K562 treated with DMSO at 1 percent for 12 hours (cell line): ENCODE measurements around the gene TMEM95. TPM values are rescaled to one million over a fixed set of nuclear protein-coding genes. Genes with fewer than 3 reads are reported as not detected.

ENCODE experiments used
- total RNA-seq: library from RNA; unstranded; fragments of 300-600 nt; gene quantifications from 2 replicates; pipeline ENCODE4 v1.2.3, GENCODE V29; 2022; ENCODE audit not compliant: insufficient read depth

The TMEM95 gene
- total RNA-seq, result not detected in 2 replicates

GRCh38 chr17:7355053-7355452, at the start of gene TMEM95:
TSS of gene TMEM95 (plus strand) at chr17:7355156. CDS start at chr17:7355205, 49 bp downstream.

GRCh38 chr17:7306911-7307685, 47.9 kb upstream of the TMEM95 start, which contains the start of gene EIF5A:
TSS of gene EIF5A (plus strand) at chr17:7307628. CDS start at chr17:7309636, 2,008 bp downstream.

GRCh38 chr17:7314719-7315569, 40.0 kb upstream of the TMEM95 start, which contains the start of gene GPS2:
TSS of gene GPS2 (minus strand) at chr17:7315360. CDS start at chr17:7315052, 308 bp downstream.

GRCh38 chr17:7328840-7329373, 26.0 kb upstream of the TMEM95 start, which contains the start of gene NEURL4:
TSS of gene NEURL4 (minus strand) at chr17:7329335. CDS start at chr17:7329312, 23 bp downstream.

GRCh38 chr17:7336240-7337175, 18.4 kb upstream of the TMEM95 start, which contains the start of gene ACAP1:
TSS of gene ACAP1 (plus strand) at chr17:7336529. CDS start at chr17:7336735, 206 bp downstream.

GRCh38 chr17:7351665-7352502, 3.1 kb upstream of the TMEM95 start, which contains the start of gene KCTD11:
TSS of gene KCTD11 (plus strand) at chr17:7352162.

GRCh38 chr17:7380855-7381683, 26.1 kb downstream of the TMEM95 start, which contains the start of gene TNK1:
TSS of gene TNK1 (plus strand) at chr17:7381089. CDS start at chr17:7382927, 1,838 bp downstream.

GRCh38 chr17:7394452-7395191, 39.7 kb downstream of the TMEM95 start, which contains the start of gene PLSCR3:
TSS of gene PLSCR3 (minus strand) at chr17:7394525. CDS start at chr17:7394110, 415 bp downstream.

GRCh38 chr17:7403977-7404736, 49.2 kb downstream of the TMEM95 start, which contains the start of gene TMEM256:
TSS of gene TMEM256 (minus strand) at chr17:7404097. CDS start at chr17:7404084, 13 bp downstream.

Other genes with a start within 250 kb of the TMEM95 start
- gene ASGR2, start 240.3 kb upstream of the TMEM95 start, total RNA-seq, result not detected in 2 replicates
- not detected in 2 replicates for gene ASGR1, start 175.8 kb upstream of the TMEM95 start, total RNA-seq
- gene DLG4, start 135.3 kb upstream of the TMEM95 start, total RNA-seq, result 2.6 and 2.8 TPM in 2 replicates
- 256 and 286 TPM in 2 replicates for gene ACADVL, start 135.2 kb upstream of the TMEM95 start, total RNA-seq
- gene DVL2, start 120.6 kb upstream of the TMEM95 start, total RNA-seq, result 32.1 and 61.1 TPM in 2 replicates
- gene PHF23, start 115.7 kb upstream of the TMEM95 start, total RNA-seq, result 23.0 and 29.8 TPM in 2 replicates
- 233 and 263 TPM in 2 replicates for gene GABARAP, start 112.7 kb upstream of the TMEM95 start, total RNA-seq
- 60.4 and 70.5 TPM in 2 replicates for gene CTDNEP1, start 103.4 kb upstream of the TMEM95 start, total RNA-seq
- gene ELP5, start 102.9 kb upstream of the TMEM95 start, total RNA-seq, result 55.2 and 59.1 TPM in 2 replicates
- 15.9 and 34.5 TPM in 2 replicates for gene CLDN7, start 92.7 kb upstream of the TMEM95 start, total RNA-seq
- gene SLC2A4, start 73.4 kb upstream of the TMEM95 start, total RNA-seq, result not detected in 2 replicates
- gene YBX2, start 60.5 kb upstream of the TMEM95 start, total RNA-seq, result not detected in 2 replicates
- 279 and 294 TPM in 2 replicates for gene EIF5A, start 47.5 kb upstream of the TMEM95 start, total RNA-seq
- gene GPS2, start 39.8 kb upstream of the TMEM95 start, total RNA-seq, result 43.1 and 74.6 TPM in 2 replicates
- 7.2 and 16.1 TPM in 2 replicates for gene NEURL4, start 25.8 kb upstream of the TMEM95 start, total RNA-seq
- gene ACAP1, start 18.6 kb upstream of the TMEM95 start, total RNA-seq, result 2.4 and 3.7 TPM in 2 replicates
- gene KCTD11, start 3.0 kb upstream of the TMEM95 start, total RNA-seq, result 4.2 and 6.3 TPM in 2 replicates
- 4.7 and 6.0 TPM in 2 replicates for gene TNK1, start 25.9 kb downstream of the TMEM95 start, total RNA-seq
- gene PLSCR3, start 39.4 kb downstream of the TMEM95 start, total RNA-seq, result 7.2 and 9.4 TPM in 2 replicates
- 43.4 and 76.9 TPM in 2 replicates for gene TMEM256, start 48.9 kb downstream of the TMEM95 start, total RNA-seq
- gene NLGN2, start 52.7 kb downstream of the TMEM95 start, total RNA-seq, result 4.4 and 13.0 TPM in 2 replicates
- not detected in 2 replicates for gene SPEM1, start 65.2 kb downstream of the TMEM95 start, total RNA-seq
- gene SPEM2, start 70.5 kb downstream of the TMEM95 start, total RNA-seq, result not detected in 2 replicates
- not detected in 2 replicates for gene SPEM3, start 73.7 kb downstream of the TMEM95 start, total RNA-seq
- 12.3 and 12.6 TPM in 2 replicates for gene TMEM102, start 80.3 kb downstream of the TMEM95 start, total RNA-seq
- 3.8 and 6.1 TPM in 2 replicates for gene FGF11, start 84.4 kb downstream of the TMEM95 start, total RNA-seq
- 10.1 and 10.9 TPM in 2 replicates for gene CHRNB1, start 89.9 kb downstream of the TMEM95 start, total RNA-seq
- gene ZBTB4, start 124.5 kb downstream of the TMEM95 start, total RNA-seq, result 1.2 and 5.1 TPM in 2 replicates
- gene SLC35G6, start 126.3 kb downstream of the TMEM95 start, total RNA-seq, result not detected in 2 replicates
- gene POLR2A, start 129.2 kb downstream of the TMEM95 start, total RNA-seq, result 19.1 and 87.4 TPM in 2 replicates
- 0.73 TPM in 1 of 2 replicates, not detected in the other for gene TNFSF12, start 193.9 kb downstream of the TMEM95 start, total RNA-seq
- gene TNFSF13, start 203.6 kb downstream of the TMEM95 start, total RNA-seq, result 2.0 TPM in 1 of 2 replicates, not detected in the other
- gene SENP3, start 206.8 kb downstream of the TMEM95 start, total RNA-seq, result 34.6 and 35.9 TPM in 2 replicates
- 29.0 and 33.7 TPM in 2 replicates for gene CD68, start 224.5 kb downstream of the TMEM95 start, total RNA-seq
- 58.4 and 59.6 TPM in 2 replicates for gene MPDU1, start 228.7 kb downstream of the TMEM95 start, total RNA-seq
- gene SOX15, start 234.9 kb downstream of the TMEM95 start, total RNA-seq, result 2.3 and 5.6 TPM in 2 replicates